HepG2 (cell line): ENCODE data around the gene NEURL4. TPM values are rescaled to one million over a fixed set of nuclear protein-coding genes. Genes with fewer than 3 reads are reported as not detected.
A peak's percentile ranks its signal among the peaks of the same experiment; 100 is the strongest.

Experiments used
- ATF7 ChIP-seq, 2 experiments: fragments of 450-650 bp in 1 of 2; sonication (generic) in 1 of 2; formaldehyde crosslinking in 1 of 2; IDR thresholded peaks; 2 replicates each; pipeline versions ENCODE4 v1.4.0 to v1.6.1; 2016 to 2020; ENCODE audit warnings: antibody characterized with exemption in 1 of 2, mild to moderate bottlenecking in 1 of 2, missing genetic modification reagents in 1 of 2
- DBP ChIP-seq: sonication (generic); formaldehyde crosslinking; IDR thresholded peaks from 2 replicates; pipeline ENCODE4 v1.4.0; 2020; ENCODE audit warnings: missing genetic modification reagents; ENCODE audit errors: not compliant biosample characterization
- GATAD2A ChIP-seq: IDR thresholded peaks from 2 replicates; pipeline ENCODE4 v1.6.1; 2016
- HBP1 ChIP-seq: IDR thresholded peaks from 2 replicates; pipeline ENCODE4 v1.6.1; 2016; ENCODE audit warnings: low read depth, control low read depth
- HDAC6 ChIP-seq: fragments of 200-600 bp; sonication (generic); IDR thresholded peaks from 2 replicates; pipeline ENCODE4 v1.7.0; 2017; ENCODE audit warnings: mild to moderate bottlenecking, antibody characterized with exemption, low read length, low read depth
- IKZF1 ChIP-seq: fragments of 450-650 bp; IDR thresholded peaks from 2 replicates; pipeline ENCODE4 v1.7.1; 2016
- KDM3A ChIP-seq: IDR thresholded peaks from 2 replicates; pipeline ENCODE4 v1.6.1; 2018; ENCODE audit warnings: low read depth, missing compliant biosample characterization
- NCOA5 ChIP-seq: sonication (generic); formaldehyde crosslinking; IDR thresholded peaks from 2 replicates; pipeline ENCODE4 v1.4.0; 2020; ENCODE audit warnings: missing genetic modification reagents
- SIX4 ChIP-seq: sonication (generic); formaldehyde crosslinking; IDR thresholded peaks from 2 replicates; pipeline ENCODE4 v1.4.0; 2020; ENCODE audit warnings: missing genetic modification reagents
- SKI ChIP-seq: fragments of 450-650 bp; IDR thresholded peaks from one replicate; pipeline ENCODE4 v1.6.1; 2018; ENCODE audit warnings: mild to moderate bottlenecking; ENCODE audit not compliant: partially characterized antibody
- THYN1 ChIP-seq: sonication (generic); formaldehyde crosslinking; IDR thresholded peaks from 2 replicates; pipeline ENCODE4 v1.8.1; 2023; ENCODE audit warnings: low read depth, mild to moderate bottlenecking, moderate library complexity, missing genetic modification reagents, borderline replicate concordance
- XBP1 ChIP-seq: sonication (generic); formaldehyde crosslinking; IDR thresholded peaks from 2 replicates; pipeline ENCODE4 v1.5.0; 2020; ENCODE audit warnings: missing genetic modification reagents
- ZBTB2 ChIP-seq: sonication (generic); formaldehyde crosslinking; IDR thresholded peaks from 2 replicates; pipeline ENCODE4 v1.8.0; 2022; ENCODE audit warnings: low read depth, missing genetic modification reagents
- ZBTB34 ChIP-seq: sonication (generic); formaldehyde crosslinking; IDR thresholded peaks from 2 replicates; pipeline ENCODE4 v1.8.0; 2022; ENCODE audit warnings: mild to moderate bottlenecking, missing genetic modification reagents
- ZNF205 ChIP-seq: IDR thresholded peaks from 2 replicates; pipeline ENCODE4 v1.6.1; 2018; ENCODE audit warnings: missing biosample characterization, missing genetic modification reagents
- ZNF232 ChIP-seq: sonication (generic); formaldehyde crosslinking; IDR thresholded peaks from 2 replicates; pipeline ENCODE4 v1.4.0; 2020; ENCODE audit warnings: missing genetic modification reagents, borderline replicate concordance
- ZNF282 ChIP-seq: fragments of 450-650 bp; IDR thresholded peaks from 2 replicates; pipeline ENCODE4 v1.6.1; 2018; ENCODE audit not compliant: partially characterized antibody
- ZNF350 ChIP-seq: sonication (generic); formaldehyde crosslinking; IDR thresholded peaks from 2 replicates; pipeline ENCODE4 v1.4.0; 2020; ENCODE audit warnings: mild to moderate bottlenecking, low read depth, missing genetic modification reagents, borderline replicate concordance
- ZNF460 ChIP-seq: sonication (generic); formaldehyde crosslinking; IDR thresholded peaks from 2 replicates; pipeline ENCODE4 v1.5.1; 2020; ENCODE audit warnings: missing genetic modification reagents, mild to moderate bottlenecking, borderline replicate concordance
- ZNF550 ChIP-seq: sonication (generic); formaldehyde crosslinking; IDR thresholded peaks from 2 replicates; pipeline ENCODE4 v1.4.0; 2020; ENCODE audit warnings: mild to moderate bottlenecking, missing genetic modification reagents, borderline replicate concordance
- ZNF580 ChIP-seq: IDR thresholded peaks from 2 replicates; pipeline ENCODE4 v1.6.1; 2016; ENCODE audit warnings: low read depth, borderline replicate concordance
- ZNF652 ChIP-seq: IDR thresholded peaks from 2 replicates; pipeline ENCODE4 v1.6.1; 2016; ENCODE audit warnings: low read depth, borderline replicate concordance
- ZNF670 ChIP-seq: sonication (generic); formaldehyde crosslinking; IDR thresholded peaks from 2 replicates; pipeline ENCODE4 v1.8.0; 2022; ENCODE audit warnings: mild to moderate bottlenecking, missing genetic modification reagents, borderline replicate concordance
- ZNF770 ChIP-seq: sonication (generic); formaldehyde crosslinking; IDR thresholded peaks from 2 replicates; pipeline ENCODE4 v1.5.0; 2020; ENCODE audit warnings: mild to moderate bottlenecking, missing genetic modification reagents
- polyA plus RNA-seq, 8 experiments: library from polyadenylated mRNA; depleted of rRNA in 3 of 8; stranded (reverse) in 7 of 8; unstranded in 1 of 8; fragments of >200 nt; fragmentation: Illumina TruSeq in 4 of 8; extraction: Trizol in 4 of 8; gene quantifications; 2 replicates each; pipeline versions ENCODE4 v1.2.1 to v1.2.3, GENCODE V29; 2011 to 2016; ENCODE audit warnings: low read depth in 4 of 8, missing spikeins in 1 of 8, mixed read lengths in 1 of 8; ENCODE audit not compliant: insufficient read depth in 1 of 8
- total RNA-seq, 5 experiments: library from RNA; depleted of rRNA; stranded (reverse); fragments of >200 nt; fragmentation: Illumina TruSeq; extraction: Trizol; gene quantifications; 2 replicates each; pipeline ENCODE4 v1.2.3, GENCODE V29; 2016; ENCODE audit warnings: low read depth in 1 of 5

NEURL4 gene
- total and polyA plus RNA-seq, 2 of the 13 experiments (the other 11 are each of a cell fraction or from before 2014, with no cell fraction given), result 14.8 to 15.7 TPM

- no peak for TF ChIP-seq ZBTB2 (CRISPR knock-in tag)
- TF ChIP-seq ZNF652 (CRISPR knock-in tag), result no peak
- no peak for TF ChIP-seq XBP1
- no peak for TF ChIP-seq NCOA5 (CRISPR knock-in tag)
- TF ChIP-seq SKI, result no peak
- TF ChIP-seq ZNF460 (CRISPR knock-in tag), result no peak
- peak; percentile 100 for TF ChIP-seq ZNF770 (CRISPR knock-in tag)
- TF ChIP-seq ZNF282, result no peak
- no peak for TF ChIP-seq HBP1
- TF ChIP-seq HDAC6, result no peak
- TF ChIP-seq DBP (CRISPR knock-in tag), result no peak
- TF ChIP-seq ZNF580 (CRISPR knock-in tag), result peak; percentile 51; the same call in 1 of the 2 replicates
- TF ChIP-seq ATF7 (IDR thresholded peaks at IDR 0.05), result no peak
- TF ChIP-seq ATF7 (CRISPR knock-in tag; IDR thresholded peaks at IDR 0.05), result no peak
- peak; percentile 78; the same call in 1 of the 2 replicates for TF ChIP-seq ZNF205 (CRISPR knock-in tag)
- no peak for TF ChIP-seq THYN1 (CRISPR knock-in tag)
- no peak for TF ChIP-seq ZNF670 (CRISPR knock-in tag)
- 0 out of 2 replicates have a peak, but pooled peaks have one; percentile 41 for TF ChIP-seq KDM3A
- TF ChIP-seq ZNF550 (CRISPR knock-in tag), result no peak
- no peak for TF ChIP-seq ZNF232 (CRISPR knock-in tag)
- TF ChIP-seq IKZF1, result no peak
- peak; percentile 33; the same call in 1 of the 2 replicates for TF ChIP-seq GATAD2A
- no peak for TF ChIP-seq SIX4
- peak; percentile 53; the same call in 1 of the 2 replicates for TF ChIP-seq ZNF350 (CRISPR knock-in tag)
- TF ChIP-seq ZBTB34 (CRISPR knock-in tag), result no peak
Observed at GRCh38 chr17:7356072-7356549, 27.0 kb upstream of the NEURL4 start (continued).
